Measurements from ENCODE around the gene PCDHGB5. TPM values are rescaled to one million over a fixed set of nuclear protein-coding genes. Genes with fewer than 3 reads are reported as not detected.

The PCDHGB5 gene
- polyA plus RNA-seq, 1 of the 3 experiments (the other 2 are of a cell fraction): 0.15 TPM

DNA sequence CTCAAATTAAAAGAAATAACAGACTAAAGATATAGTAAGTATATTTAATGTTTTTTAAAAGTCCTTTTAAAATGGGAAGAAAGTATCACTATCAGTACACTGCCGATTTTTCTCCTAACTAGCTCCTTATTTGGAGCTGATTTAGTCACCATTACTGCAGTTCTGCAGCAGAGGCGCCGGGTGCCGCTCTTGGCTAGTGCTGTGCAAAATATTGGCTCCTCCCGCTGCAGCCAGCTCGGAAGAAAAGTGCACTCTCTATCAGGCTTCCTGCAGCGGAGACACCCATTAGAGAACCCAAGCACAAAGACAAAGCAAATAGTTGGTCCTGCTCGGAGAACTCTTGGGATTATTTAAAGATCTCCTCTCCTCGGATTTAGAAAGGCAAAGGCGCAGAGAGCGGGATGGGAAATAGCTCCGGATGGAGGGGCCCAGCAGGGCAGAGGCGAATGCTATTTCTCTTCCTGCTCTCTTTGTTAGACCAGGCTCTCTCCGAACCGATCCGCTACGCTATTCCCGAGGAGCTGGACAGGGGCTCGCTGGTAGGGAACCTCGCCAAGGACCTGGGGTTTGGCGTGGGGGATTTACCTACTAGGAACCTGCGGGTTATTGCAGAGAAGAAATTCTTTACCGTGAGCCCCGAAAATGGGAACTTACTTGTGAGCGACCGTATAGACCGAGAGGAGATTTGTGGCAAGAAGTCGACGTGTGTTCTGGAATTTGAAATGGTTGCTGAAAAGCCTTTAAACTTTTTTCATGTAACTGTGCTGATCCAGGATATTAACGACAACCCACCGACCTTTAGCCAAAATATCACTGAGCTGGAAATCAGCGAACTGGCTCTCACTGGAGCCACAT, 27.5 kb upstream of the PCDHGB5 start, which contains the start of gene PCDHGB3 (continued):
- TF ChIP-seq IRF3 (IDR thresholded peaks at IDR 0.05; ENCODE audit: low read depth, low read length) (no peak), RFX5 (IDR thresholded peaks at IDR 0.05; ENCODE audit: low read length) (no peak)
- TF ChIP-seq, protein P1, sequence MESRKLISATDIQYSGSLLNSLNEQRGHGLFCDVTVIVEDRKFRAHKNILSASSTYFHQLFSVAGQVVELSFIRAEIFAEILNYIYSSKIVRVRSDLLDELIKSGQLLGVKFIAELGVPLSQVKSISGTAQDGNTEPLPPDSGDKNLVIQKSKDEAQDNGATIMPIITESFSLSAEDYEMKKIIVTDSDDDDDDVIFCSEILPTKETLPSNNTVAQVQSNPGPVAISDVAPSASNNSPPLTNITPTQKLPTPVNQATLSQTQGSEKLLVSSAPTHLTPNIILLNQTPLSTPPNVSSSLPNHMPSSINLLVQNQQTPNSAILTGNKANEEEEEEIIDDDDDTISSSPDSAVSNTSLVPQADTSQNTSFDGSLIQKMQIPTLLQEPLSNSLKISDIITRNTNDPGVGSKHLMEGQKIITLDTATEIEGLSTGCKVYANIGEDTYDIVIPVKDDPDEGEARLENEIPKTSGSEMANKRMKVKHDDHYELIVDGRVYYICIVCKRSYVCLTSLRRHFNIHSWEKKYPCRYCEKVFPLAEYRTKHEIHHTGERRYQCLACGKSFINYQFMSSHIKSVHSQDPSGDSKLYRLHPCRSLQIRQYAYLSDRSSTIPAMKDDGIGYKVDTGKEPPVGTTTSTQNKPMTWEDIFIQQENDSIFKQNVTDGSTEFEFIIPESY (IDR thresholded peaks at IDR 0.05; ENCODE audit: borderline replicate concordance, low read depth): no peak

DNA sequence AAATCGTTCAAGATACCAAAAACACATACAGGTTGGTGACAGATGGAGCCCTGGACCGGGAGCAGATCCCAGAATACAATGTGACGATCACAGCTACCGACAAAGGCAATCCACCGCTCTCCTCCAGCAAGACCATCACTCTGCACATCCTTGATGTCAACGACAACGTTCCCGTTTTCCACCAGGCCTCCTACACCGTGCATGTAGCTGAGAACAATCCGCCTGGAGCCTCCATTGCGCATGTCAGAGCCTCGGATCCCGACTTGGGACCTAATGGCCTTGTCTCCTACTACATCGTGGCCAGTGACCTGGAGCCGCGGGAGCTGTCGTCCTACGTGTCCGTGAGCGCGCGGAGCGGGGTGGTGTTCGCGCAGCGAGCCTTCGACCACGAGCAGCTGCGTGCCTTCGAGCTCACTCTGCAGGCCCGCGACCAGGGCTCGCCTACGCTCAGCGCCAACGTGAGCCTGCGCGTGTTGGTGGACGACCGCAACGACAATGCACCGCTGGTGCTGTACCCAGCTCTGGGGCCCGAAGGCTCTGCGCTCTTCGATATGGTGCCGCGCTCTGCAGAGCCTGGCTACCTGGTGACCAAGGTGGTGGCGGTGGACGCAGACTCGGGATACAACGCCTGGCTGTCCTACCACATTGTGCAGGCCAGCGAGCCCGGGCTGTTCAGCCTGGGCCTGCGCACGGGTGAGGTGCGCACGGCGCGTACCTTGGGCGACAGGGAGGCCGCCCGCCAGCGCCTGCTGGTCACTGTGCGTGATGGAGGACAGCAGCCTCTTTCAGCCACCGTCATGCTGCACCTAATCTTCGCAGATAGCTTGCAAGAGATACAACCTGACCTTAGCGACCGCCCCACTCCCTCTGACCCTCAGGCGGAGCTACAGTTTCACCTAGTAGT, 25.9 kb upstream of the PCDHGB5 start:
- Histone ChIP-seq H3K27me3 (ENCODE audit: insufficient read depth) (no peaks in the 10 kb centered on the region), H3K9me3 (peaks cover 7% of the 10 kb centered on the region), H3K27ac (ENCODE audit: low read depth in 2 of 2, low read length in 1 of 2) (no peak overlapping the region), H3K36me3 (replicated peaks in 1 of 2; ENCODE audit: control insufficient read depth in 1 of 2, insufficient read depth in 2 of 2, low read length in 1 of 2) (peaks cover 0 to 16% of the 10 kb centered on the region in 2 experiments), H3K79me2 (ENCODE audit: insufficient read depth) (no peaks in the 10 kb centered on the region), H3F3A (replicated peaks; ENCODE audit: insufficient read depth) (no peaks in the 10 kb centered on the region), H3K9me2 (no peaks in the 10 kb centered on the region), H3K4me1 (ENCODE audit: control insufficient read depth in 1 of 2, insufficient read depth in 2 of 2, low read depth in 1 of 2, low read length in 1 of 2) (no peaks in the 10 kb centered on the region), H3K9ac (no peak overlapping the region), H4K20me1 (ENCODE audit: insufficient read depth) (no peaks in the 10 kb centered on the region), H3K4me2 (no peak overlapping the region), H3K4me3 (ENCODE audit: low read depth in 2 of 2, low read length in 1 of 2) (no peak overlapping the region; a peak in 1 of 4 replicates), H2AFZ (ENCODE audit: low read depth) (no peak overlapping the region)
- CTCF ChIA-PET: interaction anchor here (0.7 to 2.8 kb wide), 6 partner anchors 11 to 192 kb away, joined by 3 to 11 read pairs (median 4); partner anchors contain the start of gene TAF7
- 85% methylated on average over 58 of the region's 69 CpGs for WGBS (ENCODE audit: low lambda C conversion rate)
- TF ChIP-seq RAD21 (IDR thresholded peaks at IDR 0.05; ENCODE audit: low read length) (no peak), MEF2A (IDR thresholded peaks at IDR 0.05; ENCODE audit: borderline replicate concordance, low read depth) (no peak), EZH2phosphoT487 (IDR thresholded peaks at IDR 0.05; ENCODE audit: borderline replicate concordance, low read depth) (no peak), REST (IDR thresholded peaks at IDR 0.05; ENCODE audit: low read depth, low read length) (no peak), JUND (IDR thresholded peaks at IDR 0.05) (no peak), PBX3 (IDR thresholded peaks at IDR 0.05) (no peak), NFIC (IDR thresholded peaks at IDR 0.05; ENCODE audit: borderline replicate concordance) (no peak), MXI1 (IDR thresholded peaks at IDR 0.05; ENCODE audit: low read depth, low read length) (no peak), POLR2AphosphoS5 (IDR thresholded peaks at IDR 0.05; ENCODE audit: low read depth, low read length) (no peak)
- TF ChIP-seq, protein P2, sequence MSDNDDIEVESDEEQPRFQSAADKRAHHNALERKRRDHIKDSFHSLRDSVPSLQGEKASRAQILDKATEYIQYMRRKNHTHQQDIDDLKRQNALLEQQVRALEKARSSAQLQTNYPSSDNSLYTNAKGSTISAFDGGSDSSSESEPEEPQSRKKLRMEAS (IDR thresholded peaks at IDR 0.05; ENCODE audit: low read depth): no peak
- POLR2A ChIA-PET: no interaction called here
- no peak for DNase-seq

Data from SK-N-SH (cell line).